NCI-H146 treated with DMSO at 0.1 percent for 48 hours (cell line): ENCODE measurements around the gene CSF1.

Experiments used
- DNase-seq: peaks from one replicate; lab custom pipeline; 2025; ENCODE audit not compliant: unreplicated experiment; lab: John Stamatoyannopoulos, UW

CSF1 gene

DNA sequence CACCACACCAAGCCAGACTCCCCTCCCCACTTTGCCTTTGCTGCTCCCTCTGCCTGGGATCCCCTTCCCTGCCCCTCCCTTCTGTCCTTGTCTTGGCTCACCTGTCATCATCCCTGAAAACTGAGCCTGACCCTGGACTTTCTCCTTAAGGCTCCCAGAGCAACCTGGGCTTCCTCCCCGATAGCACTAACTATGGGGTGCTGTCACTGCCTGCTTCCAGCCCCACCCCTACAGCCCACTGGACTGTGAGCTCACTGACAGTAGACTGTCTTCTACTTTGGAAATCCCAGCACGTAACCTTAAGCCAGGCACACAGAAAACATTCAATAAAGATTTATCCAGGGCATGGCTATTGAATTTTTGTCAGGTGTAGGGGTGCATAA, 9.5 kb upstream of the CSF1 start:
- no peak for DNase-seq

DNA sequence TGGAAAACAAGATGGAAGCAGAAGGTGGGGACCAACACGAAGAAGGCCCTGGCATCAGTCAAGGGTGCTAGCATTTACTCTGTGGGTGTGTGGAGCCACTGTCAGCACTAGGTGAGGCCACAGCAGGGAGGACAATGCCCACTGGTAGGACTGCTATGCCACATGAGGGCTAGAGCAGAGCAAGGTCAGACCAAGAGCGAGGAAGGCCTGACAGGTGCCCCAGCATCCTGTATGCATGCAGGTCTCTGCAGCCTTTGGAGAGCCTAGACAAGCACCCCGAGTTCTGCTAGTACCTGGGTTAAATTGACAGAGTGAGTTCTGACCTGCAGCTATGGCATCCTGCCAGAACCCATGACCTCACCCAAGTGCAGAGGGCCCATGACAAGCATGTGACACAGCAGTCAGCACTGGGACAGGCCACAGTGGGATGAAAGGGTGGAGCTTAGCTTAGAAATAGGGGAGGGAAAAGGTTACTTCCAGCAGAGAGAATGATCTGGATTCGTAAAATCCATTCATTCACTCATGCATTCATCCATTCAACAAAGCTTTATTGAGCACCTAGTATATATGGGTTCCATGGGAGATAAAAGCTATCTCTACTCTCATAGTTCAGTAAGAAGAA, 9.0 kb upstream of the CSF1 start:
- no peak for DNase-seq

DNA sequence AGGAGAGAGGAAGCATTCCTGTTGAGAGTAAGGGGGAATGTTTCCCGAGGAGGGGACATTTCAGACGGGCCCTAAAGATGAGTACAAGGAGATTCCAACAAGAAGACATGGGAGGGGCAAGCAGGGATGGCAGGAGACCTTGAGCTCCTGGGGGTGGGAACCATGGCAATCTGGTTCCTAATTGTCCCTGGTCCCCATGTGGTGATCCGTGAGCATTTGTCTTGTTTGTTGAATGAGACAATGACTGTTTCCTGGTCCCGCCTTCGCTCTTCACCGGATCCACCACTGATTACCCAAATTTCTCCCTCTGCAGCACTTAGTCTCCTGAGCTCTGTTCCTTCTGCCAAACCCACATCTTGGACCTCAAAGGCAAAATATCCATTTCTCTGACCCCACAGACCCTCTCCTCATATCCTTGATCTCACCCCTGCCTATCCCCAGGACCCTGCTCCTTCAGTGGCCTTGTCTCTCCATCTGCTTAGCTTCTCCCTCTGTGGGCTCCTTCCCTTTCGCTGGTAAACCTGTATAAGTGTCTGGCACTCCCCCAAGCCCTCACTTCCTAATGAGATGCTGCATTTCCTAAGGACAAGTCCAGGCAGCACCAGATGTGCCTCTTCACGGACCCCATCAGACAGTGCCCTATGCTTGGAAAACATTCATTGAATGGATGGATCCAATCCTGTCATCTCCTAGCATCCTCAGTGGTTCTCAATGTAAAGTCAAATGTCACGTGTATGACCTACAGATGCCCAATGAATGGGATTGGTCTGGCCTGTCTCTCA, 8.3 kb upstream of the CSF1 start:
- no peak for DNase-seq

DNA sequence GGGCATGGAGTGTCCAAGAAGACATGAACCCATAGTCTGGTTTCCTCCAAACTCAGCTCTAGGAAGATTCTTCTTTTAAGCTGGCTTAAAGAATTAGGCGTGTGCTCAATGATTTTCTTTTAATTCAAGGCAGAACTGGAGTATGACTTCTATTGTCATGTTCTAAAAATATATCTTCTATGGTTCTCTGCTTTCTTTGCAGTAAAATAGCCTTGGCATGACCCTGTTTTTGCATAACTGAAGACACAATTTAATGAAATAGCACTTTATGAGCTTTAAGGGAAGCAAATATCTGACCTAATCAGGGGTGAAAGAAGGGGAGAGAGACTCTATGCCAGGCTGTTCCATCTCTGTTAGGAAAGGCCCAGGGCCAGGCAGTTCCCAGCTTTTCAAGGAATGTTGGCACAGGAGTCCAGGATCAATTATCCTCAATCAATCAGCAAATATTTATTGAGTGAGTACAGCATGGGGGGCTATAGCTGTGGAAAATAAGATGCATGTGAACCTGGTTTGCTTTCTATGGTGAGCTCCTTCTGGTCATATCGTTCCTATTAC, 7.2 kb upstream of the CSF1 start:
- DNase-seq, result no peak

GRCh38 chr1:109904105-109904817, 6.4 kb upstream of the CSF1 start:
- no peak for DNase-seq

- DNase-seq, result no peak
These were observed 5.2 kb upstream of the CSF1 start for GRCh38 chr1:109905491-109905890.

- DNase-seq, result no peak
These were observed 4.3 kb upstream of the CSF1 start for GRCh38 chr1:109906160-109906838.

- DNase-seq, result no peak
These were observed 3.8 kb upstream of the CSF1 start for GRCh38 chr1:109906839-109907180.

DNA sequence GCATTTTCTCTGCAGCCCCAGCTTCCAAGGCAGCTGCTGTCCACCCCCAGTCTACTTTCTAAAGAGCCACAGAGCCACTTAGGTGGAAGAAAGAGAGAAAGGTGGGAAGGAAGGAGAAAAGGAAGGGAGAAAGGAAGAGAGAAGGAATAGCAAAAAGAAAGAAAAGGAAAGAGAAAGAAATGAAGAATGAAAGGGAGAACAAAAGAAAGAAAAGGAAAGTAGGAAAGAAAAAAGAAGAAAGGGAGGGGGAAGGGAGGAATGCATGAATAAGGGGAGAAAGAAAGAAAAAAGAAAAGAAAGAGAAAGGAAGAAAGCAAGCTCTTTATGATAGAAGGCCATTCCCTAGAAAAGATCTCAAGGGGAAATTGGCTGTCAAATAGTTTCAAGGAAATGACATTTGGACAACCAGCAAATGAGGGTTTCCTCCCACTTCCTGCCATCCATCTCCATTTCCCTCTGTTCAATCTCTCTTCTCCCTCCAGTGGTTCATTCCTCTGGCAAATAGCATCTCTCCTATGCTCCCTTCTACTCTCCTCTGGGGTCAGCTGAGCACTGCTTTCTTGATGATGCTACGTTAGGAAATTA, 3.4 kb upstream of the CSF1 start:
- DNase-seq, result no peak

DNA sequence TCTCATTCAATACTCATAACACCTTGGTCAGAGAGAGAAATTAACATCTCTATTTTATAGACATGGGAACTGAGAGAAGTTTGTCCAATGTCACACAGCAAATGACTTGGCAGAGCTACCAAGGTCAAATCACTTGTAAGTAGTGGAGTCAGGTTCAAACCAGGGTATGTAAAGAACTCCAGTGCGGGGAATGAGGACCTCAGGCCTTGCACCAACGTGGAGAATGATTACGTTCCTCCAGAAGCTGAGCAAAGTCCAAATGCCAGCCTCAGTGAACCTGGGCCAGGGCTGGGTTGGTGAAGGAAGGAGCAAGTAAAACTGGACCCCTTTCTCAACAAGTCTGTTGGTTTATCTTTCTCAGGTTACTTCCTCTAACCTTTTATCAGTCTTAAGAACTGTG, 1.8 kb upstream of the CSF1 start:
- DNase-seq, result no peak

DNA sequence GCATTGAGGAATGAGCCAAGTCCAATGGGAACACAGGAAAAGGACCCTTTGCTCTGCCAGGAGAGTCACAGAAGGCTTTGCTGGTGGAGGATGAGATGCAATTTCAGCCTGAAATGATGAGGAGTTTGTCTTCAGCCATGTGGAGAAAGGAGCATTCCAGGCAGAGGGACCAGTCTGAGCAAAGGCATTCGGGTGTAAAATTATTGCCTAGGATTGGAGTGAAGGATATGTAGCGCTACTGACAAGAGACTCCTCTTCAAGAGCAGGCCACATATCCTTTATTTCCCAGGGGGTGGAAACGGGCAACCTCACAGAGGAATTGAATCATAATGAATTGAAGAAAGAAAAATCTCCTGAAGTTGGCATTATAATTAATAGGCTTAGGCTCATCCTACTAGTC, 1.1 kb upstream of the CSF1 start:
- DNase-seq, result no peak

- DNase-seq, result no peak
These were observed 532 bp downstream of the CSF1 start for GRCh38 chr1:109910963-109911798.

GRCh38 chr1:109912214-109912861, 1.7 kb downstream of the CSF1 start:
- DNase-seq, result no peak

- DNase-seq, result no peak
These were observed 2.2 kb downstream of the CSF1 start for GRCh38 chr1:109912873-109913272.

- DNase-seq, result no peak
These were observed 2.8 kb downstream of the CSF1 start for GRCh38 chr1:109913360-109913879.

DNA sequence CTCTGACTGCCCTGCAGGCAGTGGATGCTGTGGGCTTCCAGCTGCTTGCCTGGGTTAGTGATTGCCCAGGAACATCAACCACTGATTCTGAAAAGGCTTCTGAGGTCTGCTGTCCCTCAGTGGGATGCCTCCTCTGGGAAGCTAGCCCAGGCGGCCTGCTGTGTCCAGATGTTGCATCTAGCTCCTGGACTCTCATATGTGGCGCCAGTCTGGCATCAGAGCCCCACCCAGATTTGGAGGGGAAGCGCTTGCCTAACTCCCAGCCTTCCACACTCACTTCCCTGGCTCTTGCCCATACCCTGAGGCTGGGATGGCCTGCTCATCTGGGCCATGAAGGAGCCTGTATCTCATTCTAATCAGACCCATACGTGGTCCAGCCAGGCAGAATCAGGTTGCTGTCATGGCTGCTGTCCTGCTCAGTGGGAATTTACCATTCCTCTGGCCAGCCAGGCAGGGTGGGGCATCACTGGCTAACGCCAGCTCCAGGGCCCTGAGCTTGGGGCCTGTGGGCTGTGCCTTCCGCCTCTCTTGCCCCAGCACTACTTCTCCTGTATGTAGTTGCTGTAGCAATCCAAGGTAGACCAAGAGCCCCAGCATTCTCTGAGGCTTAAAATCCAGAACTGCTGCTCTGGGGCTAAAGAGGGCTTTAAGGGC, 4.1 kb downstream of the CSF1 start:
- no peak for DNase-seq

GRCh38 chr1:109917051-109917767, 6.6 kb downstream of the CSF1 start:
- no peak for DNase-seq
